ENCODE results near the gene CLSTN1.

CLSTN1 gene

GRCh38 chr1:9871021-9871420 lies 47.3 kb upstream of the CLSTN1 start:
- Histone ChIP-seq H2AK5ac (ENCODE audit: low read length) (no peak overlapping the region), H3K79me1 (ENCODE audit: low read length) (no peaks in the 10 kb centered on the region), H4K8ac (ENCODE audit: low read depth, low read length) (no peak overlapping the region), H2BK5ac (ENCODE audit: low read depth, low read length, poor library complexity) (no peak overlapping the region), H3K9ac (ENCODE audit: low read length) (no peak overlapping the region), H2AFZ (ENCODE audit: insufficient read depth, low read length, poor library complexity) (no peak overlapping the region), H3K4me1 (ENCODE audit: control insufficient read depth in 1 of 2, insufficient read depth in 2 of 2, low read length in 2 of 2) (peaks cover 2 to 3% of the 10 kb centered on the region in 2 experiments), H2BK12ac (ENCODE audit: low read length) (no peak overlapping the region), H3K14ac (ENCODE audit: low read length) (no peak overlapping the region), H3K4ac (ENCODE audit: low read depth, low read length) (no peak overlapping the region), H3K9me3 (ENCODE audit: insufficient read depth, low read depth, low read length) (no peaks in the 10 kb centered on the region), H3K27ac (ENCODE audit: low read depth, low read length) (no peak overlapping the region), H2BK120ac (ENCODE audit: insufficient read depth, low read length, poor library complexity) (no peak overlapping the region), H3K18ac (ENCODE audit: low read length) (no peak overlapping the region), H3K4me2 (ENCODE audit: low read length) (no peak overlapping the region), H3K4me3 (ENCODE audit: low read depth, low read length) (no peak overlapping the region), H3K27me3 (ENCODE audit: insufficient read depth, low read length) (no peaks in the 10 kb centered on the region), H3K36me3 (ENCODE audit: control insufficient read depth in 1 of 2, insufficient read depth in 2 of 2, low read length in 2 of 2) (peaks cover 17 to 21% of the 10 kb centered on the region in 2 experiments), H4K91ac (ENCODE audit: low read depth, low read length) (no peak overlapping the region), H4K12ac (ENCODE audit: low read depth, low read length) (no peak overlapping the region), H3K79me2 (ENCODE audit: control insufficient read depth, insufficient read depth, low read length, poor library complexity) (no peaks in the 10 kb centered on the region), H3K23ac (ENCODE audit: low read length) (no peak overlapping the region)
- WGBS (ENCODE audit: extremely low coverage, insufficient coverage, insufficient read length): no CpG with 5 or more reads among the region's 9 CpGs
- no peak for DNase-seq

DNA sequence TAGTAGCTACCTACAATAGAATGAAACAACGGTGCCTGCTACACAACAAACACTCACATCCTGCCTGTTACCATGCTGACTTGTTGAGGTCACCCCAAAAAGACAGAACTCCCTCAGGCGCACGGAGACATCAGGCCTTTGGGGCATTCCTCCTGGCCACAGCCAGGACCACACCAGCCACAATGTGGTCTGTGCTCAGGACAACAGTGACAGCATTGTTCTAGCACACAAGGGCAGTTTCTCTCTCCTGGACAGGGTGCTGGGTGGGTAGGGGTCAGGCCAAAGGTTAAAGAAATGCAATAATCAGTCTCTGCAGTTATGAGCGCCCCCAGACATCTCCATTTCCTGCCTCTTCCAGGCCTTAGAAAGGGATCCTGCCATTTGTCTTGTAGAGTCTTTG lies 46.8 kb upstream of the CLSTN1 start:
- Histone ChIP-seq H3K18ac (ENCODE audit: low read length) (no peak overlapping the region), H4K8ac (ENCODE audit: low read depth, low read length) (no peak overlapping the region), H3K79me1 (ENCODE audit: low read length) (no peaks in the 10 kb centered on the region), H3K4me1 (ENCODE audit: control insufficient read depth in 1 of 2, insufficient read depth in 2 of 2, low read length in 2 of 2) (peaks cover 2 to 3% of the 10 kb centered on the region in 2 experiments), H3K9me3 (ENCODE audit: insufficient read depth, low read depth, low read length) (no peaks in the 10 kb centered on the region), H2BK120ac (ENCODE audit: insufficient read depth, low read length, poor library complexity) (no peak overlapping the region), H3K9ac (ENCODE audit: low read length) (no peak overlapping the region), H2BK5ac (ENCODE audit: low read depth, low read length, poor library complexity) (no peak overlapping the region), H3K4me3 (ENCODE audit: low read depth, low read length) (no peak overlapping the region), H3K4ac (ENCODE audit: low read depth, low read length) (no peak overlapping the region), H4K91ac (ENCODE audit: low read depth, low read length) (no peak overlapping the region), H3K27ac (ENCODE audit: low read depth, low read length) (no peak overlapping the region), H3K36me3 (ENCODE audit: control insufficient read depth in 1 of 2, insufficient read depth in 2 of 2, low read length in 2 of 2) (peaks cover 18 to 22% of the 10 kb centered on the region in 2 experiments), H2AFZ (ENCODE audit: insufficient read depth, low read length, poor library complexity) (no peak overlapping the region), H3K79me2 (ENCODE audit: control insufficient read depth, insufficient read depth, low read length, poor library complexity) (no peaks in the 10 kb centered on the region), H3K23ac (ENCODE audit: low read length) (no peak overlapping the region), H3K27me3 (ENCODE audit: insufficient read depth, low read length) (no peaks in the 10 kb centered on the region), H4K12ac (ENCODE audit: low read depth, low read length) (no peak overlapping the region), H3K4me2 (ENCODE audit: low read length) (no peak overlapping the region), H3K14ac (ENCODE audit: low read length) (no peak overlapping the region), H2AK5ac (ENCODE audit: low read length) (no peak overlapping the region), H2BK12ac (ENCODE audit: low read length) (no peak overlapping the region)
- DNase-seq: no peak
- WGBS (ENCODE audit: extremely low coverage, insufficient coverage, insufficient read length): no CpG with 5 or more reads among the region's 4 CpGs

- no peak overlapping the region for H4K8ac ChIP-seq (ENCODE audit: low read depth, low read length)
- H2AFZ ChIP-seq (ENCODE audit: insufficient read depth, low read length, poor library complexity): no peak overlapping the region
- H2BK5ac ChIP-seq (ENCODE audit: low read depth, low read length, poor library complexity): no peak overlapping the region
- no peak for DNase-seq
- no peak overlapping the region for H3K14ac ChIP-seq (ENCODE audit: low read length)
- H4K12ac ChIP-seq (ENCODE audit: low read depth, low read length): no peak overlapping the region
- no peaks in the 10 kb centered on the region for H3K9me3 ChIP-seq (ENCODE audit: insufficient read depth, low read depth, low read length)
- H3K4me2 ChIP-seq (ENCODE audit: low read length): no peak overlapping the region
- no peak overlapping the region for H2BK120ac ChIP-seq (ENCODE audit: insufficient read depth, low read length, poor library complexity)
- no peak overlapping the region for H2AK5ac ChIP-seq (ENCODE audit: low read length)
- no peak overlapping the region for H3K9ac ChIP-seq (ENCODE audit: low read length)
- no peaks in the 10 kb centered on the region for H3K27me3 ChIP-seq (ENCODE audit: insufficient read depth, low read length)
- no peak overlapping the region for H3K18ac ChIP-seq (ENCODE audit: low read length)
- H3K23ac ChIP-seq (ENCODE audit: low read length): no peak overlapping the region
- peaks cover 18 to 22% of the 10 kb centered on the region in 2 experiments for H3K36me3 ChIP-seq (ENCODE audit: control insufficient read depth in 1 of 2, insufficient read depth in 2 of 2, low read length in 2 of 2)
- no peak overlapping the region for H3K27ac ChIP-seq (ENCODE audit: low read depth, low read length)
- no peak overlapping the region for H2BK12ac ChIP-seq (ENCODE audit: low read length)
- no peak overlapping the region for H3K4me3 ChIP-seq (ENCODE audit: low read depth, low read length)
- whole genome bisulfite sequencing (ENCODE audit: extremely low coverage, insufficient coverage, insufficient read length): no CpG with 5 or more reads among the region's 13 CpGs
- no peaks in the 10 kb centered on the region for H3K4me1 ChIP-seq (ENCODE audit: control insufficient read depth in 1 of 2, insufficient read depth in 2 of 2, low read length in 2 of 2)
- H4K91ac ChIP-seq (ENCODE audit: low read depth, low read length): no peak overlapping the region
- H3K4ac ChIP-seq (ENCODE audit: low read depth, low read length): no peak overlapping the region
- no peaks in the 10 kb centered on the region for H3K79me2 ChIP-seq (ENCODE audit: control insufficient read depth, insufficient read depth, low read length, poor library complexity)
- H3K79me1 ChIP-seq (ENCODE audit: low read length): no peaks in the 10 kb centered on the region
These were observed 46.1 kb upstream of the CLSTN1 start for GRCh38 chr1:9869831-9870251.

- H3K23ac ChIP-seq (ENCODE audit: low read length): no peak overlapping the region
- H3K14ac ChIP-seq (ENCODE audit: low read length): no peak overlapping the region
- DNase-seq: no peak
- no peaks in the 10 kb centered on the region for H3K9me3 ChIP-seq (ENCODE audit: insufficient read depth, low read depth, low read length)
- no peak overlapping the region for H3K4me3 ChIP-seq (ENCODE audit: low read depth, low read length)
- H3K9ac ChIP-seq (ENCODE audit: low read length): no peak overlapping the region
- H3K27ac ChIP-seq (ENCODE audit: low read depth, low read length): no peak overlapping the region
- no peak overlapping the region for H2AFZ ChIP-seq (ENCODE audit: insufficient read depth, low read length, poor library complexity)
- no peak overlapping the region for H3K4ac ChIP-seq (ENCODE audit: low read depth, low read length)
- no peak overlapping the region for H3K18ac ChIP-seq (ENCODE audit: low read length)
- H3K4me2 ChIP-seq (ENCODE audit: low read length): no peak overlapping the region
- H4K12ac ChIP-seq (ENCODE audit: low read depth, low read length): no peak overlapping the region
- no peak overlapping the region for H2BK120ac ChIP-seq (ENCODE audit: insufficient read depth, low read length, poor library complexity)
- H2BK12ac ChIP-seq (ENCODE audit: low read length): no peak overlapping the region
- peaks cover 18 to 22% of the 10 kb centered on the region in 2 experiments for H3K36me3 ChIP-seq (ENCODE audit: control insufficient read depth in 1 of 2, insufficient read depth in 2 of 2, low read length in 2 of 2)
- H3K4me1 ChIP-seq (ENCODE audit: control insufficient read depth in 1 of 2, insufficient read depth in 2 of 2, low read length in 2 of 2): no peaks in the 10 kb centered on the region
- H2BK5ac ChIP-seq (ENCODE audit: low read depth, low read length, poor library complexity): no peak overlapping the region
- H4K91ac ChIP-seq (ENCODE audit: low read depth, low read length): no peak overlapping the region
- no peaks in the 10 kb centered on the region for H3K79me1 ChIP-seq (ENCODE audit: low read length)
- no peak overlapping the region for H4K8ac ChIP-seq (ENCODE audit: low read depth, low read length)
- no peak overlapping the region for H2AK5ac ChIP-seq (ENCODE audit: low read length)
- H3K79me2 ChIP-seq (ENCODE audit: control insufficient read depth, insufficient read depth, low read length, poor library complexity): no peaks in the 10 kb centered on the region
- WGBS (ENCODE audit: extremely low coverage, insufficient coverage, insufficient read length): no CpG with 5 or more reads among the region's 3 CpGs
- H3K27me3 ChIP-seq (ENCODE audit: insufficient read depth, low read length): no peaks in the 10 kb centered on the region
These were observed 44.5 kb upstream of the CLSTN1 start for GRCh38 chr1:9868244-9868590.

All from trophoblast cell (in vitro differentiated cells and primary cell).